ENCODE data around the gene ELAVL2. TPM values are rescaled to one million over a fixed set of nuclear protein-coding genes. Genes with fewer than 3 reads are reported as not detected.

The ELAVL2 gene
- total RNA-seq, 1 experiment from 2014 or later = 35.9 TPM

- H3K27ac Mint-ChIP-seq = no peak overlapping the region
- DNase-seq (ENCODE audit: low spot score) = no peak
- no peak overlapping the region for H3K4me3 Mint-ChIP-seq
- peaks cover 81% of the 10 kb centered on the region for H3K4me1 Mint-ChIP-seq
- H3K27me3 Mint-ChIP-seq (ENCODE audit: low read depth) = no peaks in the 10 kb centered on the region
- TF ChIP-seq FOXK1 (CRISPR knock-in tag; IDR thresholded peaks at IDR 0.05) (no peak), CDX4 (CRISPR knock-in tag; IDR thresholded peaks at IDR 0.05; ENCODE audit: borderline replicate concordance) (no peak), MLX (CRISPR knock-in tag; IDR thresholded peaks at IDR 0.05) (no peak), OVOL2 (CRISPR knock-in tag; IDR thresholded peaks at IDR 0.05; ENCODE audit: borderline replicate concordance) (no peak), ERG (CRISPR knock-in tag; IDR thresholded peaks at IDR 0.05) (no peak), CREM (CRISPR knock-in tag; IDR thresholded peaks at IDR 0.05) (no peak), CTCF (IDR thresholded peaks at IDR 0.05) (no peak), EMX1 (CRISPR knock-in tag; IDR thresholded peaks at IDR 0.05) (no peak), ZNF138 (CRISPR knock-in tag; conservative IDR thresholded peaks at IDR 0.05) (no peak), FOXP1 (CRISPR knock-in tag; IDR thresholded peaks at IDR 0.05; ENCODE audit: borderline replicate concordance) (no peak), ZMAT4 (CRISPR knock-in tag; IDR thresholded peaks at IDR 0.05) (no peak), PREB (CRISPR knock-in tag; IDR thresholded peaks at IDR 0.05; ENCODE audit: borderline replicate concordance) (no peak)
- no peak for ATAC-seq
- H3K9me3 Mint-ChIP-seq = peaks cover 6% of the 10 kb centered on the region
- ChIA-PET CTCF (no interaction called here), POLR2A (no interaction called here)
- H3K36me3 Mint-ChIP-seq = peaks cover 10% of the 10 kb centered on the region
These were observed 104.6 kb downstream of the ELAVL2 start for GRCh38 chr9:23721466-23721865.

- ATAC-seq = no peak
- Mint-ChIP-seq H3K4me3 (no peak overlapping the region), H3K27me3 (ENCODE audit: low read depth) (no peaks in the 10 kb centered on the region), H3K9me3 (no peaks in the 10 kb centered on the region), H3K4me1 (peaks cover 64% of the 10 kb centered on the region), H3K27ac (0 out of 2 replicates have a peak overlapping the region, but pooled peaks have one; percentile 79), H3K36me3 (no peaks in the 10 kb centered on the region)
- CTCF ChIA-PET = interaction anchor here (1.0 kb wide), 1 partner anchor 812 kb away, joined by 4 read pairs; no protein-coding TSS in a partner anchor
- POLR2A ChIA-PET = no interaction called here
- DNase-seq (ENCODE audit: low spot score) = no peak
- TF ChIP-seq ZNF121 (CRISPR knock-in tag; IDR thresholded peaks at IDR 0.05) = no peak
- no peak for TF ChIP-seq ZBTB21 (CRISPR knock-in tag; IDR thresholded peaks at IDR 0.05; ENCODE audit: borderline replicate concordance)
- no peak for TF ChIP-seq E2F1 (CRISPR knock-in tag; IDR thresholded peaks at IDR 0.05)
- no peak for TF ChIP-seq TEAD4 (CRISPR knock-in tag; IDR thresholded peaks at IDR 0.05)
- TF ChIP-seq ZNF138 (CRISPR knock-in tag; conservative IDR thresholded peaks at IDR 0.05) = no peak
- TF ChIP-seq ERG (CRISPR knock-in tag; IDR thresholded peaks at IDR 0.05) = no peak
- no peak for TF ChIP-seq FOXP4 (CRISPR knock-in tag; IDR thresholded peaks at IDR 0.05)
- no peak for TF ChIP-seq ETV6 (CRISPR knock-in tag; IDR thresholded peaks at IDR 0.05)
- TF ChIP-seq ATF6 (CRISPR knock-in tag; IDR thresholded peaks at IDR 0.05) = no peak
These were observed 108.5 kb downstream of the ELAVL2 start for GRCh38 chr9:23717505-23717904.
